Measurements from ENCODE around the gene ALDH8A1. TPM values are rescaled to one million over a fixed set of nuclear protein-coding genes. Genes with fewer than 3 reads are reported as not detected.
A peak's percentile ranks its signal among the peaks of the same experiment; 100 is the strongest.

ALDH8A1 gene
- total RNA-seq, 1 experiment from 2014 or later: not detected

- Histone ChIP-seq H3K27me3 (ENCODE audit: insufficient read depth, low read length) (no peaks in the 10 kb centered on the region), H3K23ac (ENCODE audit: insufficient read length, low read depth, low read length) (no peak overlapping the region), H3K79me1 (ENCODE audit: insufficient read depth, low read depth, low read length, poor library complexity, severe bottlenecking) (no peaks in the 10 kb centered on the region), H2AFZ (ENCODE audit: low read length) (no peak overlapping the region), H3K18ac (ENCODE audit: insufficient read length, low read depth, low read length) (no peak overlapping the region), H3K14ac (ENCODE audit: insufficient read depth, low read length) (no peak overlapping the region; the same call in 1 of the 2 replicates), H2BK120ac (ENCODE audit: low read depth, low read length, poor library complexity, severe bottlenecking) (no peak overlapping the region), H3T11ph (ENCODE audit: low read length) (no peak overlapping the region), H4K8ac (replicated peaks; ENCODE audit: insufficient read length, low read depth, low read length) (no peak overlapping the region), H3K79me2 (ENCODE audit: insufficient read depth, low read length) (no peaks in the 10 kb centered on the region), H2BK12ac (ENCODE audit: insufficient read length, low read depth, low read length) (no peak overlapping the region), H2BK15ac (ENCODE audit: low read depth, low read length) (no peak overlapping the region), H3K4me1 (ENCODE audit: insufficient read depth, low read length) (no peaks in the 10 kb centered on the region), H3K27ac (ENCODE audit: insufficient read length, low read depth, low read length) (no peak overlapping the region), H3K9me3 (ENCODE audit: control insufficient read depth, low read depth, low read length) (peaks cover 9% of the 10 kb centered on the region), H3K4me2 (ENCODE audit: insufficient read depth, insufficient read length, low read length) (no peak overlapping the region), H3K23me2 (ENCODE audit: insufficient read length, low read depth, low read length, poor library complexity, severe bottlenecking) (no peaks in the 10 kb centered on the region), H4K20me1 (ENCODE audit: control insufficient read depth, insufficient read depth, insufficient read length) (no peaks in the 10 kb centered on the region), H3K56ac (ENCODE audit: insufficient read length, low read depth, low read length) (no peak overlapping the region), H4K5ac (ENCODE audit: insufficient read length, low read depth, low read length) (no peak overlapping the region), H2AK5ac (ENCODE audit: insufficient read length, low read length) (no peak overlapping the region), H4K91ac (ENCODE audit: insufficient read length, low read depth, low read length) (no peak overlapping the region), H3K9ac (ENCODE audit: extremely low read depth, insufficient read length, low read length) (no peak overlapping the region), H2BK20ac (ENCODE audit: low read depth, low read length, poor library complexity, severe bottlenecking) (no peak overlapping the region), H3K4ac (ENCODE audit: low read depth, low read length) (no peak overlapping the region), H2BK5ac (ENCODE audit: insufficient read length, low read length) (no peak overlapping the region)
- Mint-ChIP-seq H3K27me3 (ENCODE audit: low read depth) (no peaks in the 10 kb centered on the region; the same call in 1 of the 2 replicates), H3K27ac (peak overlapping the region in 1 of 3 experiments; percentile 41; a peak in 2 of 7 replicates), H3K4me1 (no peaks in the 10 kb centered on the region), H3K36me3 (ENCODE audit: insufficient read depth in 1 of 3, low read depth in 3 of 3) (peaks cover 5 to 12% (median 12%) of the 10 kb centered on the region in 3 experiments), H3K9me3 (peaks cover 20 to 21% of the 10 kb centered on the region in 2 experiments), H3K4me3 (no peak overlapping the region)
- WGBS (ENCODE audit: extremely low coverage, insufficient read length, low lambda C conversion rate): no CpG with 5 or more reads among the region's 3 CpGs
- TF ChIP-seq CTCF (conservative IDR thresholded peaks at IDR 0.05): no peak
- no peak for DNase-seq
Observed at GRCh38 chr6:134878136-134878535, 71.8 kb downstream of the ALDH8A1 start.
